Stimulated activated CD4-positive, alpha-beta T cell treated with anti-CD3 and anti-CD28 coated beads, Interleukin-2, amount 100 ng/mL, for 48 hours (primary cell): ENCODE measurements around the gene KRTAP4-3.
"Not testable (repeated sequence)": the region's sequence is repeated elsewhere in the genome, so short reads cannot be mapped to it uniquely, and the experiment has no call there.

Experiments used
- DNase-seq, 2 donors: peaks; one replicate each; pipeline ENCODE4 v3.0.0-alpha.2; 2020

The KRTAP4-3 gene

GRCh38 chr17:41168121-41168520, at the start of gene KRTAP4-3:
TSS of gene KRTAP4-3 (minus strand) at chr17:41168221. CDS start at chr17:41168172, 49 bp downstream.
- no peak for DNase-seq

DNA sequence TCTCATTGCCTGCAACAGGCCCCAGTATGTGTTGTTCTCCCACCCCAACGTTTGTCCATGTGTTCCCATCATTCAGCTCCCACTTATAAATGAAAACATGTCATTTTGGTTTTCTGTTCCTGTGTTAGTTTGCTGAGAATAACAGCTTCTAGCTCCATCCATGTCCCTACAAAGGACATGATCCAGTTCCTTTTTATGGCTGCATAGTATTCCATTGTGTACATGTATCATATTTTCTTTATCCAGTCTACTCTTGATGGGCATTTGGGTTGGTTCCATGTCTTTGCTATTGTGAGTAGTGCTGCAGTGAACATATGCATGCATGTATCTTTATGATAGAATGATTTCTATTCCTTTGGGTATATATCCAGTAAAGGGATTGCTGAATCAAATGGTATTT, 47.7 kb upstream of the KRTAP4-3 start:
- no peak for DNase-seq

- DNase-seq, result no peak
Measured at GRCh38 chr17:41212524-41213169, 44.6 kb upstream of the KRTAP4-3 start.

GRCh38 chr17:41211845-41212466, 43.9 kb upstream of the KRTAP4-3 start:
- no peak for DNase-seq

DNA sequence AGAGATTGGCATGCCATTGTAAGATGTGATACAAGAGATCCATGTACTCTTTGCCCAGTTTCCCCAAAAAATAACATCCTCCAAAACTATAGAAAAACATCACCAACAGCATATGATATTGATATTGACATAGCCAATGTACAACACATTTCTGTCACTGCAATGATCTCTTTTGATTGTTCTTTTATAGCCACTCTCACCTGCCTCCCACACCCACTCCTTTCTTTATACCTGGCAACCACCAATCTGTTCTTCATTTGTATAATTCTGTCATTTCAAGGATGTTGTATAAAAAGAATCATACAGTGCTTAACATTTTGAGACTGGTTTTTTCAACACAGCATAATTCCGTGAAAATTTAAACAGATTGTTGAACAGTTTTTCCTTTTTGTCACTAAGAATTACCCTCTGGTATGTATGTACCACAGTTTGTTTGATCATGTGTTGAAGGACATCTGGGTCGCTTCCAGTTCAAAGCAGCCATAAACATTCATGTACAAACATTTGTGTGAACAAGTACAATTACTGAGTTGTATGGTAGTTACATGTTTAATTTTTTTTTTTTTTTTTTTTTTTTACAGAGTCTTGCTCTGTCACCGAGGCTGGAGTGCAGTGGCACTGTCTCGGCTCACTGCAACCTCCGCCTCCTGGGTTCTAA, 31.5 kb upstream of the KRTAP4-3 start:
- DNase-seq, result no peak

GRCh38 chr17:41196068-41196467, 28.0 kb upstream of the KRTAP4-3 start:
- DNase-seq, result no peak

DNA sequence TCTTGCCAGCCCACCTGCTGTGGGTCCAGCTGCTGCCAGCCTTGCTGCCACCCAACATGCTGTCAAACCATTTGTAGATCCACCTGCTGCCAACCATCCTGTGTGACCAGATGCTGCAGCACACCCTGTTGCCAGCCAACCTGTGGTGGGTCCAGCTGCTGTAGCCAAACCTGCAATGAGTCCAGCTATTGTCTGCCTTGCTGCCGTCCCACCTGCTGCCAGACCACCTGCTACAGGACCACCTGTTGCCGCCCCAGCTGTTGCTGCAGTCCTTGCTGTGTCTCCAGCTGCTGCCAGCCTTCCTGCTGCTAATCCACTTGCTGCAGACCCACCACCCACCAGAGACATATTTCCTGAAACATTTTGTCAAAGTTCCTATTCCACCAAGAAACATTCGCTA, 22.3 kb upstream of the KRTAP4-3 start:
- no peak for DNase-seq

DNA sequence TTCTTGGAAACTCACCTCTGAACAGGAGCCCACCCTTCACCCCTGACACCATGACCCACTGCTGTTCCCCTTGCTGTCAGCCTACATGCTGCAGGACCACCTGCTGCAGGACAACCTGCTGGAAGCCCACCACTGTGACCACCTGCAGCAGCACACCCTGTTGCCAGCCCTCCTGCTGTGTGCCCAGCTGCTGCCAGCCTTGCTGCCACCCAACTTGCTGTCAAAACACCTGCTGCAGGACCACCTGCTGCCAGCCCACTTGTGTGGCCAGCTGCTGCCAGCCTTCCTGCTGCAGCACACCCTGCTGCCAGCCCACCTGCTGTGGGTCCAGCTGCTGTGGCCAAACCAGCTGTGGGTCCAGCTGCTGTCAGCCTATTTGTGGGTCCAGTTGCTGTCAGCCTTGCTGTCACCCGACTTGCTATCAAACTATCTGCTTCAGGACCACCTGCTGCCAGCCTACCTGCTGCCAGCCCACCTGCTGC, 21.9 kb upstream of the KRTAP4-3 start, which contains the start of gene KRTAP9-1:
KRTAP9-1 (plus strand) TSS at position 51 of the 482 bp plus-strand sequence; CDS start at position 51, 0 bp downstream.
- not testable (repeated sequence) for DNase-seq

- DNase-seq, result no peak
Measured at GRCh38 chr17:41186872-41187271, 18.9 kb upstream of the KRTAP4-3 start.

- DNase-seq, result no peak
Measured at GRCh38 chr17:41185001-41185400, 17.0 kb upstream of the KRTAP4-3 start.

- no peak for DNase-seq
Measured at GRCh38 chr17:41184480-41184961, 16.5 kb upstream of the KRTAP4-3 start, which contains the start of gene KRTAP4-1. TSS of gene KRTAP4-1 (minus strand) at chr17:41184911. CDS start at chr17:41184854, 57 bp downstream.

DNA sequence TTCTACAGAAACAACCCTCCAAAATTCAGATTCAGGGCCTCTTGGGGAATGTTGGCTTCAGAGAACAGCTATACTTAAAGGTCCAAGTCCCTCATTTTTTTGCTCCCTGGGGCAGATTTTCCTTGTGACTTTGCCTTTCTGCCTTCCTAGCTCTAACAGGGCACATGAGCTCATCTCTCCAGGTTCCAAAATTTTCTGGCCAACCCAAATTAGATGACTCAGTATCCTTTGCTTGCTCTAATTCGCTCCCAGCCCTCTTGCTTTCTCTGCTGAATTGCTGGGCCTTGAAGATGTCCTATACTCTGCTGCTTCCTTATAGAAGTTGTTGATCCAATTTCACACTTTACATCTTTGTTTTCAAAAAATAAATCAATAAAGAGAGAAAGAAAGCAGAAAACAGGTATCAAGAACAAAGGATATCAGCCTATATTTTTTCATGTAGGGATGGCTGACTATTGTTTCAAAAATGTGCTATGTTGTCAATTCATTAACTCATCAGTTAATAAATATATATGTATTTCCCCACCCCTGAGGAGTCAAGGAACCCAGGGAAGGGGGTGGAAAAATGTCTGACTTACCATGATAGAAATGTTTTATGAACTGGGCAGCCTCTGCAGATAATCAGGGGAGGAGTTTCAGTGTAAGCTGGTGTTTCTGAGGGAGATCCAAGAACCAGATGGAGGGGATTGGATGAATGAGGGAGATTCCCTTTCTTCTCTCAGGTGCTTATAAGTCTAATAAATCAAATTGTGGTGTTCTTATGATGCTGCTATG, 11.0 kb upstream of the KRTAP4-3 start:
- no peak for DNase-seq

DNA sequence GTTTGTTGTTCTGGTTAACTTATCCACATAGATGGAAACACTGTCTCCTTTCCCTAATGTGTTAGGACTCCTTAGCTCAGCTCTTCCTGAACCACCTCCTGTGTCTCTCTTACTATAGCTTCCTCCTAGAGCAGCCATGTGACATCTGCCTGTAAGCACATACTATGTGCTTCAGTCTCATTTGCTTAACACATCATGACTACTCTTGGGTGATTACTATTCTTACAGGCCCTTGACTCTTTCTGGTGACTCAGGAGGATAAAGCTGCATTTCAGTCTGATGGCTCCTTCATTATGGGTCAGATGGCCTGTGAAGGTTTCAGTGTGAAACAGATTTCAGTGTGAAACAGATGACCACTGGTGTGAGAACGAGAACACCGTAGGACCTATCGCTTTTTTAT, 10.3 kb upstream of the KRTAP4-3 start:
- no peak for DNase-seq

DNA sequence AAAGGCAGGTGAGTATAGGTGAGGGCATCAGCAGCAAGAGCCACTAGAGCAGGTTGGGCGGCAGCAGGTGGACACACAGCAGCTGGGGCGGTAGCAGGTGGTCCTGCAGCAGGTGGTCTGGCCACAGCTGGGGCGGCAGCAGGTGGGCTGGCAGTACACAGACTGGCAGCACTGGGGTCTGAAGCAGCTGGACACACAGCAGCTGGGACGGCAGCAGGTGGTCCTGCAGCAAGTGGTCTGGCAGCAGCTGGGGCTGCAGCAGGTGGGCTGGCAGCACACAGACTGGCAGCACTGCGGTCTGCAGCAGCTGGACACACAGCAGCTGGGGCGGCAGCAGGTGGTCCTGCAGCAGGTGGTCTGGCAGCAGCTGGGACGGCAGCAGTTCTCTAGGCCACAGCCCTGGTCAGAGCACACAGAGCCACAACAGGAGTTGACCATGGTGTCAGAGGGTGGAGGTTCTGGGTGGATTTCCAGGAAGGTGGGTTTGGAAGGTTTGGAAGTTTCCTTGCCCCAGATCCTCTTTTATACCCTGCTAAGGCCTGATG, 9.8 kb upstream of the KRTAP4-3 start, which contains the start of gene KRTAP4-2:
KRTAP4-2 (minus strand) TSS at position 495 of the 545 bp plus-strand sequence; CDS start at position 438, 57 bp downstream.
- no peak for DNase-seq

DNA sequence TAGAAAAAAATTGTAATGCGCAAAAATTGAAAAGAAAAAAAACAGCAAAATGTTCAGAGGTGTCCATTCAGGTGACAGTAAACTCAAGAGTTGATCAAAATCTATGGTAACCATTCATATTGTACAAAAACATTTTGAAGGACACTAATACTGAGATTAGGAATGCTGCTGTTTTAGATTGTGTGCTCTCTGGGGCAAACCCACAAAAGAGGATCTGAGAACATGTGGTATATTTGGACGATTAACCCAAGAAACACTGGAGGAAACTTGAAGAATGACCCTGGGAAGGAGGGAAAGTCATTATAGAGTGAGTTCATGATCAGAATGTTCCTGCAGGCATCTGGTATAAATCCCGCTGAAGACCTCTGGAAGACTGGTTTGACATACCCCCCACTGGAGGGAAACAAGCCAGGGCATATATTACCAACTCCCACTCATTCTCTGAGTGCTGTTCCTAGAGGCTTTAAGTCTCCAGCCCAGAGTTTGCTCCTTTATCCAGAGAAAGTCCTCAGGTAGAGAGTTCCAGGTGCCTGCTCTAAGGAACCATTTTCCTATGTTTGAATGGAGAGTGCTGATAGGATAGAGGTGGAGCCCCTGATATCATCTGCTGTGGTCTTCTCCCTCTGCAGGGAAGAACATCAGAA, 8.8 kb upstream of the KRTAP4-3 start:
- no peak for DNase-seq

DNA sequence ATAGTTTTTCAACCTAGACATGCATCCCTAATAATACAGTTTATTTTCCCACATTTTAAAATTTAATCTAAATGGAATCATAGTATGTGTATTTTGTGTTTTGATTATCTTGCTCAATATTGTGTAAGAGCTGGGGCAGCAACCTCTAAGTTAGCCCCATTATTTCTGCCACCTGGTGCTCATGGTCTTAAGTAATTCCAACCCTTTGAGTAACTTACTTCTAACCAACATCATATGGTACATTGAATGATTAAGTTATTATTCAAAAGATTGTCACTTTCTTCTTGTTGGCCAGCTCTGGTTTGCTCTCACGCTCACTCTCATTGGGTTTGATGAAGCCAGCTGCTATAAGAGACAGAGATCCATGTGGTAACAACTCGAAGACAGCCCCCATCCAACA, 3.9 kb upstream of the KRTAP4-3 start:
- DNase-seq, result no peak

GRCh38 chr17:41167561-41167960, 460 bp downstream of the KRTAP4-3 start:
- no peak for DNase-seq

GRCh38 chr17:41163828-41164227, 4.2 kb downstream of the KRTAP4-3 start:
- no peak for DNase-seq

DNA sequence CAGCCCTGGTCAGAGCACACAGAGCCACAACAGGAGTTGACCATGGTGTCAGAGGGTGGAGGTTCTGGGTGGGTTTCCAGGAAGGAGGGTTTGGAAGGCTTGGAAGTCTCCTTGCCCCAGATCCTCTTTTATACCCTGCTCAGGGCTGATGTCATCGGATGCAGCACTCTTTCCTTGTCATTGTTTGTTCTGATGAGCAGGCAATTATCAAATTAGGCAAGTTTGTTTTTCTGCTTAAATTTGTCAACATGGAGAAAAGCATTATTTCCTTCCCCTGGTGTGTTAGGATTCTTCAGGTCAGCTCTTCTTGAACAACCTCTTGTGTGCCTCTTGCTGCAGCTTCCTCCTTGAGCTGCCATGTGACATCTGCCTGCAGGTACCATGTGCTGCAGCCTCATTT, 7.4 kb downstream of the KRTAP4-3 start, which contains the start of gene KRTAP4-4:
KRTAP4-4 (minus strand) TSS at position 101 of the 400 bp plus-strand sequence; CDS start at position 44, 57 bp downstream.
- no peak for DNase-seq

- not testable (repeated sequence) for DNase-seq
Measured at GRCh38 chr17:41160190-41160589, 7.8 kb downstream of the KRTAP4-3 start.

- DNase-seq, result no peak
Measured at GRCh38 chr17:41153856-41154255, 14.2 kb downstream of the KRTAP4-3 start.

- no peak for DNase-seq
Measured at GRCh38 chr17:41151525-41151924, 16.5 kb downstream of the KRTAP4-3 start.
